HepG2 (cell line): ENCODE data around the gene TULP3. TPM values are rescaled to one million over a fixed set of nuclear protein-coding genes. Genes with fewer than 3 reads are reported as not detected.

Experiments
- CHD4 ChIP-seq: fragments of 200-600 bp; sonication (generic); IDR thresholded peaks from 2 replicates; pipeline ENCODE4 v1.7.0; 2017; ENCODE audit warnings: mild to moderate bottlenecking, low read length, borderline replicate concordance
- GPN1 ChIP-seq: sonication (generic); formaldehyde crosslinking; IDR thresholded peaks from 2 replicates; pipeline ENCODE4 v1.5.1; 2020; ENCODE audit warnings: missing genetic modification reagents, borderline replicate concordance
- HNF4A ChIP-seq: sonication (generic); formaldehyde crosslinking; IDR thresholded peaks from 2 replicates; pipeline ENCODE4 v1.4.0; 2020; ENCODE audit warnings: missing genetic modification reagents
- IRF2 ChIP-seq: IDR thresholded peaks from 2 replicates; pipeline ENCODE4 v1.6.1; 2018; ENCODE audit warnings: missing genetic modification reagents, missing compliant biosample characterization
- JDP2 ChIP-seq: sonication (generic); formaldehyde crosslinking; IDR thresholded peaks from 2 replicates; pipeline ENCODE4 v1.8.1; 2022; ENCODE audit warnings: missing genetic modification reagents, borderline replicate concordance
- PHF21A ChIP-seq: sonication (generic); formaldehyde crosslinking; IDR thresholded peaks from 2 replicates; pipeline ENCODE4 v1.5.0; 2020; ENCODE audit warnings: mild to moderate bottlenecking, missing genetic modification reagents
- SRF ChIP-seq: IDR thresholded peaks from 2 replicates; pipeline ENCODE4 v1.6.1; 2011; ENCODE audit warnings: mild to moderate bottlenecking, low read depth, low read length, moderate library complexity
- ZNF12 ChIP-seq: sonication (generic); formaldehyde crosslinking; IDR thresholded peaks from 2 replicates; pipeline ENCODE4 v1.5.0; 2020; ENCODE audit warnings: missing genetic modification reagents
- ZNF276 ChIP-seq: sonication (generic); formaldehyde crosslinking; IDR thresholded peaks from 2 replicates; pipeline ENCODE4 v1.4.0; 2020; ENCODE audit warnings: mild to moderate bottlenecking, low read depth, missing genetic modification reagents
- ZNF33A ChIP-seq: sonication (generic); formaldehyde crosslinking; IDR thresholded peaks from 2 replicates; pipeline ENCODE4 v1.5.1; 2020; ENCODE audit warnings: missing genetic modification reagents, mild to moderate bottlenecking, moderate library complexity, borderline replicate concordance
- ZNF343 ChIP-seq: sonication (generic); formaldehyde crosslinking; IDR thresholded peaks from 2 replicates; pipeline ENCODE4 v1.4.0; 2020; ENCODE audit warnings: mild to moderate bottlenecking, missing genetic modification reagents
- ZNF441 ChIP-seq: sonication (generic); formaldehyde crosslinking; IDR thresholded peaks from 2 replicates; pipeline ENCODE4 v1.7.0; 2021; ENCODE audit warnings: missing genetic modification reagents, borderline replicate concordance
- ZNF451 ChIP-seq: sonication (generic); formaldehyde crosslinking; IDR thresholded peaks from 2 replicates; pipeline ENCODE4 v1.5.0; 2020; ENCODE audit warnings: mild to moderate bottlenecking, missing genetic modification reagents
- polyA plus RNA-seq, 8 experiments: library from polyadenylated mRNA; depleted of rRNA in 3 of 8; stranded (reverse) in 7 of 8; unstranded in 1 of 8; fragments of >200 nt; fragmentation: Illumina TruSeq in 4 of 8; extraction: Trizol in 4 of 8; gene quantifications; 2 replicates each; pipeline versions ENCODE4 v1.2.1 to v1.2.3, GENCODE V29; 2011 to 2016; ENCODE audit warnings: low read depth in 4 of 8, missing spikeins in 1 of 8, mixed read lengths in 1 of 8; ENCODE audit not compliant: insufficient read depth in 1 of 8
- total RNA-seq, 5 experiments: library from RNA; depleted of rRNA; stranded (reverse); fragments of >200 nt; fragmentation: Illumina TruSeq; extraction: Trizol; gene quantifications; 2 replicates each; pipeline ENCODE4 v1.2.3, GENCODE V29; 2016; ENCODE audit warnings: low read depth in 1 of 5
- TF ChIP-seq, protein P1 (sequence below): sonication (generic); formaldehyde crosslinking; IDR thresholded peaks from 2 replicates; pipeline ENCODE4 v1.5.1; 2020; ENCODE audit warnings: mild to moderate bottlenecking, missing genetic modification reagents
- TF ChIP-seq, protein P2 (sequence below): sonication (generic); formaldehyde crosslinking; IDR thresholded peaks from 2 replicates; pipeline ENCODE4 v1.4.0; 2020; ENCODE audit warnings: low read depth, mild to moderate bottlenecking, missing genetic modification reagents
- TF ChIP-seq, protein P3 (sequence below): sonication (generic); formaldehyde crosslinking; conservative IDR thresholded peaks from 2 replicates; pipeline ENCODE4 v1.4.0; 2020; ENCODE audit warnings: missing genetic modification reagents
- TF ChIP-seq, protein P4 (sequence below): sonication (generic); formaldehyde crosslinking; IDR thresholded peaks from 2 replicates; pipeline ENCODE4 v1.5.1; 2020; ENCODE audit warnings: mild to moderate bottlenecking, missing genetic modification reagents, borderline replicate concordance

TULP3 gene
- total and polyA plus RNA-seq, 2 of the 13 experiments (the other 11 are each of a cell fraction or from before 2014, with no cell fraction given) = 11.2 to 13.2 TPM

DNA sequence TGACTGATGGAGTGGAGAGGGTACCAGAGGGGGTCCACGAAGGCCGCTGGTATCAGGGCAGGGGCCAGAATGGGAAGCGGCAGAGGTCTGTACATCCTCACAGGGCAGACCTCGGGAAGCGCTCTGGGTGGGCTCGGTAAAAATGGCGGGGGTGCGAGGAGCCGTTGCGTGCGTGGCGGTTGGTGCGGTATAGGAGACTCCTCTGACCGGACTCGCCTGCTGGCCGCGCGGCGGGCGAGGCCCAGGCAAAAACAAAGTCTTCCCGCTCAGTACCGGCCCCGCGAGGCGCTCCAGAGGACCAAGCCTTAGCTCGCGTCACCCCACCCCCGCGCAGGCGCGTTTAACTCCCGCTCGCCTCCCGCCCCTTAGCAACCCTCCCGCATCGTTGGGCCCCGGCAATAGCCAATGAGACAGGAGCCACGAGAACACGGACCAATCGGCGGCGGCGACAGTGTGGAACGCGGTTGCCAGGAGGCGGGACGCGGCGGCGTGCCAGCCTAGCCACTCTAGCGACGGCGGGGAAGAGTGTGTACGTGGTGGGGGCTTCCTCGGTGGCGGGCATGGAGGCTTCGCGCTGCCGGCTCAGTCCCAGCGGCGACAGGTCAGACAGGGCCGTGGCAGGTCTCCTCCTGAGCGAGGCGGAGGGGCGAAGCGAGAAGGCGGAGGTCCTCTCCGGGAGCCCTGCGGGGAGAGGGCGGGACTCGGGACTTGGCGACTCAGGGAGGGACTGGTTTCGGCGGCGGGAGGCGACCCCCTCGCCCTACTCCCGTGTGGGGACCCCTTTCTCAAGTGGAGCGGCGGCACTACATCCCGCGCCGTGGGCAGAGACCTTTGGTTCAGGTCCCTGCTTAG, at the start of gene TULP3 (continued):
- TF ChIP-seq GPN1 (CRISPR knock-in tag) = no peak
- peak; percentile 85; the same call in 1 of the 2 replicates for TF ChIP-seq ZNF451 (CRISPR knock-in tag)
- no peak; the same call in 1 of the 2 replicates for TF ChIP-seq ZNF441
- TF ChIP-seq SRF = no peak; the same call in 1 of the 2 replicates
- TF ChIP-seq, protein P1, sequence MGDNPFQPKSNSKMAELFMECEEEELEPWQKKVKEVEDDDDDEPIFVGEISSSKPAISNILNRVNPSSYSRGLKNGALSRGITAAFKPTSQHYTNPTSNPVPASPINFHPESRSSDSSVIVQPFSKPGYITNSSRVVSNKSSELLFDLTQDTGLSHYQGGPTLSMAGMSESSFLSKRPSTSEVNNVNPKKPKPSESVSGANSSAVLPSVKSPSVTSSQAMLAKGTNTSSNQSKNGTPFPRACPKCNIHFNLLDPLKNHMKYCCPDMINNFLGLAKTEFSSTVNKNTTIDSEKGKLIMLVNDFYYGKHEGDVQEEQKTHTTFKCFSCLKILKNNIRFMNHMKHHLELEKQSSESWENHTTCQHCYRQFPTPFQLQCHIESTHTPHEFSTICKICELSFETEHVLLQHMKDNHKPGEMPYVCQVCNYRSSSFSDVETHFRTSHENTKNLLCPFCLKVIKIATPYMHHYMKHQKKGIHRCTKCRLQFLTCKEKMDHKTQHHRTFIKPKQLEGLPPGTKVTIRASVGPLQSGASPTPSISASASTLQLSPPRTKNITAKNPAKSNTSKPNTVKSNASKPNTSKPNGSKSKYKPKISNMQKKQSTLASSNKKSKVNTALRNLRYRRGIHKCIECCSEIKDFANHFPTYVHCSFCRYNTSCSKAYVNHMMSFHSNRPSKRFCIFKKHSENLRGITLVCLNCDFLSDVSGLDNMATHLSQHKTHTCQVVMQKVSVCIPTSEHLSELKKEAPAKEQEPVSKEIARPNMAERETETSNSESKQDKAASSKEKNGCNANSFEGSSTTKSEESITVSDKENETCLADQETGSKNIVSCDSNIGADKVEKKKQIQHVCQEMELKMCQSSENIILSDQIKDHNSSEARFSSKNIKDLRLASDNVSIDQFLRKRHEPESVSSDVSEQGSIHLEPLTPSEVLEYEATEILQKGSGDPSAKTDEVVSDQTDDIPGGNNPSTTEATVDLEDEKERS = peak; percentile 37; the same call in 1 of the 2 replicates
- no peak for TF ChIP-seq JDP2 (CRISPR knock-in tag)
- TF ChIP-seq, protein P2, sequence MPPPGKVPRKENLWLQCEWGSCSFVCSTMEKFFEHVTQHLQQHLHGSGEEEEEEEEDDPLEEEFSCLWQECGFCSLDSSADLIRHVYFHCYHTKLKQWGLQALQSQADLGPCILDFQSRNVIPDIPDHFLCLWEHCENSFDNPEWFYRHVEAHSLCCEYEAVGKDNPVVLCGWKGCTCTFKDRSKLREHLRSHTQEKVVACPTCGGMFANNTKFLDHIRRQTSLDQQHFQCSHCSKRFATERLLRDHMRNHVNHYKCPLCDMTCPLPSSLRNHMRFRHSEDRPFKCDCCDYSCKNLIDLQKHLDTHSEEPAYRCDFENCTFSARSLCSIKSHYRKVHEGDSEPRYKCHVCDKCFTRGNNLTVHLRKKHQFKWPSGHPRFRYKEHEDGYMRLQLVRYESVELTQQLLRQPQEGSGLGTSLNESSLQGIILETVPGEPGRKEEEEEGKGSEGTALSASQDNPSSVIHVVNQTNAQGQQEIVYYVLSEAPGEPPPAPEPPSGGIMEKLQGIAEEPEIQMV (CRISPR knock-in tag) = peak; percentile 73; the same call in 1 of the 2 replicates
- peak; percentile 80; the same call in 1 of the 2 replicates for TF ChIP-seq ZNF276 (CRISPR knock-in tag)
- no peak for TF ChIP-seq CHD4
- TF ChIP-seq PHF21A (CRISPR knock-in tag) = peak; percentile 28; the same call in 1 of the 2 replicates
- no peak for TF ChIP-seq ZNF343
- TF ChIP-seq, protein P3, sequence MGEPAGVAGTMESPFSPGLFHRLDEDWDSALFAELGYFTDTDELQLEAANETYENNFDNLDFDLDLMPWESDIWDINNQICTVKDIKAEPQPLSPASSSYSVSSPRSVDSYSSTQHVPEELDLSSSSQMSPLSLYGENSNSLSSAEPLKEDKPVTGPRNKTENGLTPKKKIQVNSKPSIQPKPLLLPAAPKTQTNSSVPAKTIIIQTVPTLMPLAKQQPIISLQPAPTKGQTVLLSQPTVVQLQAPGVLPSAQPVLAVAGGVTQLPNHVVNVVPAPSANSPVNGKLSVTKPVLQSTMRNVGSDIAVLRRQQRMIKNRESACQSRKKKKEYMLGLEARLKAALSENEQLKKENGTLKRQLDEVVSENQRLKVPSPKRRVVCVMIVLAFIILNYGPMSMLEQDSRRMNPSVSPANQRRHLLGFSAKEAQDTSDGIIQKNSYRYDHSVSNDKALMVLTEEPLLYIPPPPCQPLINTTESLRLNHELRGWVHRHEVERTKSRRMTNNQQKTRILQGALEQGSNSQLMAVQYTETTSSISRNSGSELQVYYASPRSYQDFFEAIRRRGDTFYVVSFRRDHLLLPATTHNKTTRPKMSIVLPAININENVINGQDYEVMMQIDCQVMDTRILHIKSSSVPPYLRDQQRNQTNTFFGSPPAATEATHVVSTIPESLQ (CRISPR knock-in tag) = no peak
- TF ChIP-seq ZNF33A (CRISPR knock-in tag) = no peak
- TF ChIP-seq ZNF12 (CRISPR knock-in tag) = 0 out of 2 replicates have a peak, but pooled peaks have one; percentile 6
- no peak for TF ChIP-seq IRF2 (CRISPR knock-in tag)
- TF ChIP-seq, protein P4, sequence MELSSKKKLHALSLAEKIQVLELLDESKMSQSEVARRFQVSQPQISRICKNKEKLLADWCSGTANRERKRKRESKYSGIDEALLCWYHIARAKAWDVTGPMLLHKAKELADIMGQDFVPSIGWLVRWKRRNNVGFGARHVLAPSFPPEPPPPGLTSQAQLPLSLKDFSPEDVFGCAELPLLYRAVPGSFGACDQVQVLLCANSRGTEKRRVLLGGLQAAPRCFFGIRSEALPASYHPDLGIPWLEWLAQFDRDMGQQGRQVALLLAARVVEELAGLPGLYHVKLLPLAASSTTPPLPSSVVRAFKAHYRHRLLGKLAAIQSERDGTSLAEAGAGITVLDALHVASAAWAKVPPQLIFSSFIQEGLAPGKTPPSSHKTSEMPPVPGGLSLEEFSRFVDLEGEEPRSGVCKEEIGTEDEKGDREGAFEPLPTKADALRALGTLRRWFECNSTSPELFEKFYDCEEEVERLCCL (CRISPR knock-in tag) = no peak
- TF ChIP-seq HNF4A (CRISPR knock-in tag) = 0 out of 2 replicates have a peak, but pooled peaks have one; percentile 3
